GM23338 (cell line): ENCODE data around the gene GPATCH8. TPM values are rescaled to one million over a fixed set of nuclear protein-coding genes. Genes with fewer than 3 reads are reported as not detected.

Experiments
- ATAC-seq: fragments of 200-7000 bp; cut with Tn5 transposase; 3 replicates; pipeline ENCODE4 v1.9.1; 2020
- DNase-seq: peaks from one replicate; pipeline ENCODE4 v3.0.0-alpha.2; 2015; ENCODE audit warnings: low spot score
- H2AFZ ChIP-seq: fragments of 200-600 bp; sonication (generic); 2 replicates; pipeline ENCODE4 v1.8.0; 2016; ENCODE audit warnings: antibody characterized with exemption, mild to moderate bottlenecking, moderate library complexity
- H3F3A ChIP-seq: fragments of 200-600 bp; sonication (generic); replicated peaks from 2 replicates; pipeline ENCODE4 v1.8.0; 2017; ENCODE audit warnings: antibody characterized with exemption, mixed run types, low read depth
- H3K27ac ChIP-seq: fragments of 200-600 bp; sonication (generic); 2 replicates; pipeline ENCODE4 v1.6.1; 2016; ENCODE audit warnings: low read depth
- H3K27me3 ChIP-seq: fragments of 200-600 bp; sonication (generic); 2 replicates; pipeline ENCODE4 v1.8.0; 2016; ENCODE audit warnings: mild to moderate bottlenecking, mixed run types, moderate library complexity; ENCODE audit not compliant: insufficient read depth
- H3K36me3 ChIP-seq: fragments of 200-600 bp; sonication (generic); 2 replicates; pipeline ENCODE4 v1.8.0; 2016; ENCODE audit warnings: mild to moderate bottlenecking; ENCODE audit not compliant: insufficient read depth
- H3K4me1 ChIP-seq: fragments of 200-600 bp; sonication (generic); 2 replicates; pipeline ENCODE4 v1.8.0; 2016; ENCODE audit warnings: mild to moderate bottlenecking, moderate library complexity; ENCODE audit not compliant: insufficient read depth
- H3K4me2 ChIP-seq: fragments of 200-600 bp; sonication (generic); 2 replicates; pipeline ENCODE4 v1.7.1; 2017; ENCODE audit warnings: mixed run types
- H3K4me3 ChIP-seq: fragments of 200-600 bp; sonication (generic); 2 replicates; pipeline ENCODE4 v1.6.1; 2016; ENCODE audit warnings: mixed run types
- H3K79me2 ChIP-seq: fragments of 200-600 bp; sonication (generic); replicated peaks from 2 replicates; pipeline ENCODE4 v1.8.0; 2017; ENCODE audit warnings: mild to moderate bottlenecking; ENCODE audit not compliant: insufficient read depth
- H3K9me2 ChIP-seq: fragments of 200-600 bp; sonication (generic); 2 replicates; pipeline ENCODE4 v1.8.0; 2017; ENCODE audit not compliant: insufficient read depth
- H4K20me1 ChIP-seq: fragments of 200-600 bp; sonication (generic); replicated peaks from 2 replicates; pipeline ENCODE4 v1.8.0; 2017; ENCODE audit warnings: mild to moderate bottlenecking; ENCODE audit not compliant: insufficient read depth
- H3K27ac Mint-ChIP-seq: 2 replicates; pipeline ENCODE4 v1.8.0; 2020; ENCODE audit warnings: inconsistent platforms, mild to moderate bottlenecking, moderate library complexity, mixed read lengths
- H3K27me3 Mint-ChIP-seq: 3 replicates; pipeline ENCODE4 v1.8.0; 2022; ENCODE audit warnings: low read depth, mild to moderate bottlenecking, moderate library complexity, mixed read lengths, inconsistent platforms; ENCODE audit not compliant: insufficient read depth, poor library complexity
- H3K36me3 Mint-ChIP-seq: 3 replicates; pipeline ENCODE4 v1.8.0; 2021; ENCODE audit warnings: low read depth, mild to moderate bottlenecking, inconsistent platforms, moderate library complexity, mixed read lengths
- H3K4me1 Mint-ChIP-seq: 3 replicates; pipeline ENCODE4 v1.8.0; 2020; ENCODE audit warnings: mild to moderate bottlenecking, inconsistent platforms, mixed read lengths
- H3K4me3 Mint-ChIP-seq: 3 replicates; pipeline ENCODE4 v1.8.0; 2021; ENCODE audit warnings: moderate library complexity, mild to moderate bottlenecking, inconsistent platforms, mixed read lengths
- H3K9me3 Mint-ChIP-seq: 3 replicates; pipeline ENCODE4 v1.8.0; 2020; ENCODE audit warnings: moderate library complexity, mild to moderate bottlenecking, inconsistent platforms, mixed read lengths
- CREB1 ChIP-seq: fragments of 250-450 bp; sonication (Bioruptor Pico); IDR thresholded peaks from 2 replicates; pipeline ENCODE4 v1.5.0; 2020; ENCODE audit warnings: low read depth, mild to moderate bottlenecking, moderate library complexity
- CTCF ChIP-seq, 2 experiments: fragments of 200-600 bp in 1 of 2; sonication (generic) in 1 of 2; conservative IDR thresholded peaks; 2 replicates each; pipeline versions ENCODE4 v1.5.1 to v1.6.1; 2016 to 2017; ENCODE audit warnings: antibody characterized with exemption in 2 of 2, low read depth in 2 of 2, mild to moderate bottlenecking in 2 of 2, moderate library complexity in 1 of 2
- ETS1 ChIP-seq: IDR thresholded peaks from 2 replicates; pipeline ENCODE4 v1.6.1; 2016; ENCODE audit warnings: antibody characterized with exemption
- EZH2 ChIP-seq: fragments of 200-600 bp; sonication (generic); IDR thresholded peaks from one replicate; pipeline ENCODE4 v1.8.0; 2017; ENCODE audit warnings: antibody characterized with exemption, mild to moderate bottlenecking, low read depth; ENCODE audit not compliant: unreplicated experiment
- JUNB ChIP-seq: IDR thresholded peaks from one replicate; pipeline ENCODE4 v1.6.1; 2016; ENCODE audit warnings: antibody characterized with exemption; ENCODE audit not compliant: unreplicated experiment
- NANOG ChIP-seq: IDR thresholded peaks from 2 replicates; pipeline ENCODE4 v1.6.1; 2016; ENCODE audit warnings: antibody characterized with exemption, borderline replicate concordance
- ZNF114 ChIP-seq: fragments of 250-450 bp; sonication (Bioruptor Pico); IDR thresholded peaks from 2 replicates; pipeline ENCODE4 v1.5.0; 2020; ENCODE audit warnings: mild to moderate bottlenecking, moderate library complexity
- ZNF462 ChIP-seq: fragments of 250-450 bp; sonication (Bioruptor Pico); IDR thresholded peaks from 2 replicates; pipeline ENCODE4 v1.5.0; 2020; ENCODE audit warnings: mild to moderate bottlenecking, moderate library complexity
- polyA plus RNA-seq: library from polyadenylated mRNA; unstranded; fragments of >200 nt; fragmentation: Nextera tagmentation; extraction: Ambion mirVana; gene quantifications from 2 replicates; pipeline ENCODE4 v1.2.1, GENCODE V29; 2016
- total RNA-seq: library from RNA; depleted of rRNA; stranded (reverse); fragments of >200 nt; shearing (Covaris generic); gene quantifications from 2 replicates; pipeline ENCODE4 v1.2.3, GENCODE V29; 2014

The GPATCH8 gene
- total and polyA plus RNA-seq, 2 experiments from 2014 or later: 44.4 to 76.5 TPM

GRCh38 chr17:44549686-44550085 is 46.5 kb upstream of the GPATCH8 start (continued):
- no peak for TF ChIP-seq ZNF462

- peaks cover 6% of the 10 kb centered on the region; the same call in 2 of the 3 replicates for H3K9me3 Mint-ChIP-seq
- peaks cover 4% of the 10 kb centered on the region; the same call in 1 of the 3 replicates for H3K36me3 Mint-ChIP-seq
- H3K27me3 ChIP-seq: peaks cover 77% of the 10 kb centered on the region
- H2AFZ ChIP-seq: no peak overlapping the region
- H3K4me1 ChIP-seq: peaks cover 53% of the 10 kb centered on the region
- H3F3A ChIP-seq: peaks cover 4% of the 10 kb centered on the region; the same call in 1 of the 2 replicates
- ATAC-seq (no peak), DNase-seq (no peak)
- 0 out of 2 replicates have a peak, but pooled peaks cover 4% of the 10 kb centered on the region for H3K9me2 ChIP-seq
- H3K36me3 ChIP-seq: no peaks in the 10 kb centered on the region
- H3K27ac Mint-ChIP-seq: no peak overlapping the region
- no peak overlapping the region for H3K4me3 ChIP-seq
- no peak overlapping the region; the same call in 2 of the 3 replicates for H3K4me3 Mint-ChIP-seq
- no peak overlapping the region for H3K27ac ChIP-seq
- H4K20me1 ChIP-seq: no peaks in the 10 kb centered on the region
- no peak for TF ChIP-seq ZNF114
- no peak for TF ChIP-seq CREB1 (CRISPR knock-in tag)
- no peak for TF ChIP-seq EZH2
- TF ChIP-seq ETS1: no peak
- TF ChIP-seq NANOG: no peak
- TF ChIP-seq JUNB: no peak
- TF ChIP-seq CTCF (conservative IDR thresholded peaks at IDR 0.05; ENCODE audit: low read depth in 2 of 2): no peak
- H3K79me2 ChIP-seq: no peaks in the 10 kb centered on the region
- H3K4me1 Mint-ChIP-seq: peaks cover 71% of the 10 kb centered on the region
- H3K27me3 Mint-ChIP-seq: peaks cover 60% of the 10 kb centered on the region
- H3K4me2 ChIP-seq: peak overlapping the region; percentile 73
Measured at GRCh38 chr17:44548376-44549230, 45.4 kb upstream of the GPATCH8 start.
